Mesenchymal stem cell (in vitro differentiated cells and primary cell): Measurements from ENCODE around the gene CCDC120.

Experiments used
- DNase-seq: peaks from one replicate; pipeline ENCODE4 v3.0.0-alpha.2; 2013
- H2AFZ ChIP-seq: one replicate; pipeline ENCODE4 v1.6.1; 2013; ENCODE audit warnings: low read depth, mild to moderate bottlenecking, control low read depth, inconsistent platforms, low read length, moderate library complexity
- H2AK5ac ChIP-seq: 2 replicates; pipeline ENCODE4 v1.6.1; 2013; ENCODE audit warnings: low read length, moderate library complexity, mild to moderate bottlenecking, inconsistent platforms; ENCODE audit not compliant: severe bottlenecking
- H2BK120ac ChIP-seq: one replicate; pipeline ENCODE4 v1.6.1; 2013; ENCODE audit warnings: low read depth, mild to moderate bottlenecking, inconsistent platforms, low read length, moderate library complexity
- H2BK12ac ChIP-seq, 2 experiments: one replicate each; pipeline ENCODE4 v1.6.1; 2013; ENCODE audit warnings: inconsistent platforms in 2 of 2, low read length in 2 of 2, mild to moderate bottlenecking in 2 of 2, moderate library complexity in 2 of 2, control low read depth in 1 of 2
- H2BK15ac ChIP-seq: one replicate; pipeline ENCODE4 v1.6.1; 2013; ENCODE audit warnings: mild to moderate bottlenecking, low read depth, inconsistent platforms; ENCODE audit not compliant: poor library complexity, severe bottlenecking
- H2BK5ac ChIP-seq: 2 replicates; pipeline ENCODE4 v1.6.1; 2013; ENCODE audit warnings: low read depth, mild to moderate bottlenecking, low read length, control low read depth, inconsistent platforms; ENCODE audit not compliant: poor library complexity, severe bottlenecking
- H3K14ac ChIP-seq, 2 experiments: one replicate each; pipeline ENCODE4 v1.6.1; 2013; ENCODE audit warnings: inconsistent platforms in 2 of 2, low read length in 2 of 2, control low read depth in 1 of 2, mild to moderate bottlenecking in 1 of 2, moderate library complexity in 1 of 2
- H3K18ac ChIP-seq, 2 experiments: one replicate each; pipeline ENCODE4 v1.6.1; 2013; ENCODE audit warnings: inconsistent platforms in 2 of 2, low read length in 2 of 2, control low read depth in 1 of 2, low read depth in 1 of 2, mild to moderate bottlenecking in 1 of 2
- H3K23ac ChIP-seq, 2 experiments: one replicate each; pipeline ENCODE4 v1.6.1; 2013; ENCODE audit warnings: inconsistent platforms in 2 of 2, low read length in 2 of 2, mild to moderate bottlenecking in 2 of 2, moderate library complexity in 2 of 2, control low read depth in 1 of 2
- H3K27ac ChIP-seq: 2 replicates; pipeline ENCODE4 v1.5.1; 2013; ENCODE audit warnings: mild to moderate bottlenecking, moderate library complexity, low read length, control low read depth, inconsistent platforms; ENCODE audit not compliant: poor library complexity, severe bottlenecking
- H3K27me3 ChIP-seq, 2 experiments: 2 replicates each; pipeline versions ENCODE4 v1.6.1 to v1.7.0; 2013; ENCODE audit warnings: low read length in 2 of 2, mild to moderate bottlenecking in 2 of 2, moderate library complexity in 2 of 2, control low read depth in 1 of 2, inconsistent platforms in 1 of 2; ENCODE audit not compliant: control insufficient read depth in 1 of 2, insufficient read depth in 1 of 2
- H3K36me3 ChIP-seq, 2 experiments: 2 replicates each; pipeline versions ENCODE4 v1.6.1 to v1.7.0; 2013; ENCODE audit warnings: low read length in 2 of 2, control low read depth in 1 of 2, inconsistent platforms in 1 of 2, low read depth in 1 of 2, mild to moderate bottlenecking in 1 of 2; ENCODE audit not compliant: insufficient read depth in 2 of 2, control insufficient read depth in 1 of 2
- H3K4ac ChIP-seq, 2 experiments: one replicate each; pipeline ENCODE4 v1.6.1; 2013; ENCODE audit warnings: inconsistent platforms in 2 of 2, low read length in 2 of 2, mild to moderate bottlenecking in 2 of 2, moderate library complexity in 2 of 2, control low read depth in 1 of 2, low read depth in 1 of 2
- H3K4me1 ChIP-seq: 2 replicates; pipeline ENCODE4 v1.6.1; 2013; ENCODE audit warnings: low read depth, low read length, control low read depth; ENCODE audit not compliant: control insufficient read depth, insufficient read depth
- H3K4me2 ChIP-seq: 2 replicates; pipeline ENCODE4 v1.6.1; 2013; ENCODE audit warnings: low read length, mild to moderate bottlenecking, inconsistent platforms; ENCODE audit not compliant: poor library complexity, severe bottlenecking
- H3K4me3 ChIP-seq, 2 experiments: 2 replicates each; pipeline versions ENCODE4 v1.5.1 to v1.7.0; 2013; ENCODE audit warnings: low read length in 2 of 2, mild to moderate bottlenecking in 2 of 2, control low read depth in 1 of 2, low read depth in 1 of 2; ENCODE audit not compliant: insufficient read depth in 1 of 2
- H3K79me1 ChIP-seq: replicated peaks from 2 replicates; pipeline ENCODE4 v1.6.1; 2013; ENCODE audit warnings: mild to moderate bottlenecking, control low read depth, low read length, inconsistent platforms; ENCODE audit not compliant: poor library complexity, severe bottlenecking
- H3K9ac ChIP-seq: 2 replicates; pipeline ENCODE4 v1.7.0; 2013; ENCODE audit warnings: mild to moderate bottlenecking, low read length, moderate library complexity
- H3K9me3 ChIP-seq: 2 replicates; pipeline ENCODE4 v1.7.0; 2013; ENCODE audit warnings: mild to moderate bottlenecking, low read length; ENCODE audit not compliant: control insufficient read depth
- H4K8ac ChIP-seq: one replicate; pipeline ENCODE4 v1.6.1; 2013; ENCODE audit warnings: inconsistent platforms, mild to moderate bottlenecking, low read length, moderate library complexity
- H4K91ac ChIP-seq: one replicate; pipeline ENCODE4 v1.6.1; 2013; ENCODE audit warnings: mild to moderate bottlenecking, low read length, inconsistent platforms
- WGBS: methylation state at CpG from one replicate; pipeline ENCODE4 v1.1.7; 2013; ENCODE audit warnings: mixed read lengths; 5-methylcytosine and 5-hydroxymethylcytosine counted together

The CCDC120 gene

GRCh38 chrX:49108641-49109040, 49.8 kb downstream of the CCDC120 start:
- no peak overlapping the region for H4K91ac ChIP-seq
- no peak overlapping the region for H3K4me3 ChIP-seq
- H3K4me2 ChIP-seq = no peak overlapping the region
- no peak overlapping the region for H3K14ac ChIP-seq
- WGBS = 33% methylated on average over 1 of the region's 2 CpGs
- H2AK5ac ChIP-seq = no peak overlapping the region
- no peak overlapping the region for H3K23ac ChIP-seq
- no peaks in the 10 kb centered on the region for H3K4me1 ChIP-seq
- H4K8ac ChIP-seq = no peak overlapping the region
- no peak overlapping the region for H2BK5ac ChIP-seq
- no peak for DNase-seq
- peaks cover 0 to 4% of the 10 kb centered on the region in 2 experiments for H3K27me3 ChIP-seq
- H3K4ac ChIP-seq = no peak overlapping the region
- H2AFZ ChIP-seq = no peak overlapping the region
- no peak overlapping the region for H2BK15ac ChIP-seq
- H3K18ac ChIP-seq = no peak overlapping the region
- no peak overlapping the region for H2BK12ac ChIP-seq
- H3K9me3 ChIP-seq = no peaks in the 10 kb centered on the region
- H3K27ac ChIP-seq = no peak overlapping the region
- H3K36me3 ChIP-seq = peaks cover 30 to 32% of the 10 kb centered on the region in 2 experiments
- no peaks in the 10 kb centered on the region for H3K79me1 ChIP-seq
- no peak overlapping the region for H3K9ac ChIP-seq
- no peak overlapping the region for H2BK120ac ChIP-seq

- Histone ChIP-seq H3K79me1 (no peaks in the 10 kb centered on the region), H3K4me3 (no peak overlapping the region), H3K23ac (no peak overlapping the region), H2BK120ac (no peak overlapping the region), H3K14ac (no peak overlapping the region), H2AFZ (no peak overlapping the region), H2BK12ac (no peak overlapping the region), H4K91ac (no peak overlapping the region), H2BK15ac (no peak overlapping the region), H3K4ac (no peak overlapping the region), H3K9me3 (no peaks in the 10 kb centered on the region), H3K4me2 (no peak overlapping the region), H3K36me3 (peaks cover 36% of the 10 kb centered on the region in 2 experiments), H3K4me1 (no peaks in the 10 kb centered on the region), H2BK5ac (no peak overlapping the region), H2AK5ac (no peak overlapping the region), H3K27ac (no peak overlapping the region), H3K9ac (no peak overlapping the region), H4K8ac (no peak overlapping the region), H3K27me3 (peaks cover 0 to 4% of the 10 kb centered on the region in 2 experiments), H3K18ac (no peak overlapping the region)
- 97% methylated on average over 3 of the region's 3 CpGs for WGBS
- DNase-seq = no peak
These were observed 51.6 kb downstream of the CCDC120 start for GRCh38 chrX:49110417-49110816.

- no peak overlapping the region for H4K8ac ChIP-seq
- 100% methylated on average over 3 of the region's 3 CpGs for WGBS
- no peaks in the 10 kb centered on the region for H3K4me1 ChIP-seq
- H3K4me2 ChIP-seq = no peak overlapping the region
- no peak overlapping the region for H3K4ac ChIP-seq
- H2AFZ ChIP-seq = no peak overlapping the region
- no peak overlapping the region for H3K23ac ChIP-seq
- no peak overlapping the region for H3K18ac ChIP-seq
- peaks cover 0 to 4% of the 10 kb centered on the region in 2 experiments for H3K27me3 ChIP-seq
- no peak overlapping the region for H2BK12ac ChIP-seq
- H3K14ac ChIP-seq = no peak overlapping the region
- H2AK5ac ChIP-seq = no peak overlapping the region
- no peaks in the 10 kb centered on the region for H3K79me1 ChIP-seq
- no peak for DNase-seq
- no peak overlapping the region for H2BK5ac ChIP-seq
- no peak overlapping the region for H3K9ac ChIP-seq
- H3K9me3 ChIP-seq = no peaks in the 10 kb centered on the region
- no peak overlapping the region for H2BK120ac ChIP-seq
- H4K91ac ChIP-seq = no peak overlapping the region
- peaks cover 43 to 49% of the 10 kb centered on the region in 2 experiments for H3K36me3 ChIP-seq
- no peak overlapping the region for H2BK15ac ChIP-seq
- no peak overlapping the region for H3K27ac ChIP-seq
- no peak overlapping the region for H3K4me3 ChIP-seq
These were observed 53.0 kb downstream of the CCDC120 start for GRCh38 chrX:49111791-49112190.

- Histone ChIP-seq H2BK15ac (no peak overlapping the region), H3K79me1 (peaks cover 10% of the 10 kb centered on the region), H3K23ac (no peak overlapping the region), H2AFZ (no peak overlapping the region), H3K9me3 (no peaks in the 10 kb centered on the region), H3K36me3 (peaks cover 52 to 60% of the 10 kb centered on the region in 2 experiments), H2BK5ac (no peak overlapping the region), H3K27me3 (peaks cover 0 to 5% of the 10 kb centered on the region in 2 experiments), H4K91ac (no peak overlapping the region), H3K4me1 (no peaks in the 10 kb centered on the region), H2BK120ac (no peak overlapping the region), H3K27ac (no peak overlapping the region), H3K4me2 (no peak overlapping the region), H3K9ac (no peak overlapping the region), H3K18ac (no peak overlapping the region), H2AK5ac (no peak overlapping the region), H2BK12ac (no peak overlapping the region), H4K8ac (no peak overlapping the region), H3K4ac (no peak overlapping the region), H3K14ac (no peak overlapping the region), H3K4me3 (no peak overlapping the region)
- 87% methylated on average over 3 of the region's 8 CpGs for WGBS
- no peak for DNase-seq
These were observed 57.3 kb downstream of the CCDC120 start for GRCh38 chrX:49116076-49116475.
